H9 (cell line): ENCODE results near the gene MRTFB. TPM values are rescaled to one million over a fixed set of nuclear protein-coding genes. Genes with fewer than 3 reads are reported as not detected.

Experiments used
- DNase-seq: peaks from one replicate; pipeline ENCODE4 v3.0.0-alpha.2; 2017
- H2AFZ ChIP-seq: one replicate; pipeline ENCODE4 v1.6.1; 2013; ENCODE audit warnings: mild to moderate bottlenecking, low read length, control low read depth, moderate library complexity
- H2AK5ac ChIP-seq: 2 replicates; pipeline ENCODE4 v1.6.1; 2013; ENCODE audit warnings: low read length, control low read depth, mixed read lengths; ENCODE audit not compliant: insufficient read length
- H2BK120ac ChIP-seq: one replicate; pipeline ENCODE4 v1.6.1; 2013; ENCODE audit warnings: low read depth, mild to moderate bottlenecking, low read length, control low read depth, inconsistent platforms; ENCODE audit not compliant: poor library complexity, severe bottlenecking
- H2BK12ac ChIP-seq: 2 replicates; pipeline ENCODE4 v1.6.1; 2013; ENCODE audit warnings: low read length, control low read depth, mixed read lengths, low read depth; ENCODE audit not compliant: insufficient read length
- H2BK15ac ChIP-seq: 2 replicates; pipeline ENCODE4 v1.6.1; 2013; ENCODE audit warnings: low read depth, low read length, control low read depth
- H2BK20ac ChIP-seq: one replicate; pipeline ENCODE4 v1.6.1; 2013; ENCODE audit warnings: low read depth, mild to moderate bottlenecking, low read length, control low read depth, inconsistent platforms; ENCODE audit not compliant: poor library complexity, severe bottlenecking
- H2BK5ac ChIP-seq: 2 replicates; pipeline ENCODE4 v1.6.1; 2013; ENCODE audit warnings: low read length, control low read depth, mixed read lengths; ENCODE audit not compliant: insufficient read length
- H3K14ac ChIP-seq: 2 replicates; pipeline ENCODE4 v1.6.1; 2013; ENCODE audit warnings: low read length, control low read depth; ENCODE audit not compliant: insufficient read depth
- H3K18ac ChIP-seq: 2 replicates; pipeline ENCODE4 v1.6.1; 2013; ENCODE audit warnings: low read depth, mild to moderate bottlenecking, mixed read lengths, low read length, control low read depth; ENCODE audit not compliant: insufficient read length
- H3K23ac ChIP-seq: 2 replicates; pipeline ENCODE4 v1.6.1; 2013; ENCODE audit warnings: low read length, control low read depth, mixed read lengths, low read depth; ENCODE audit not compliant: insufficient read length
- H3K23me2 ChIP-seq: 2 replicates; pipeline ENCODE4 v1.6.1; 2013; ENCODE audit warnings: low read depth, mild to moderate bottlenecking, mixed read lengths, low read length, control low read depth; ENCODE audit not compliant: insufficient read length, poor library complexity, severe bottlenecking
- H3K27ac ChIP-seq: 2 replicates; pipeline ENCODE4 v1.5.1; 2013; ENCODE audit warnings: low read length, control low read depth, mixed read lengths, low read depth; ENCODE audit not compliant: insufficient read length
- H3K27me3 ChIP-seq: 2 replicates; pipeline ENCODE4 v1.6.1; 2013; ENCODE audit warnings: low read length, control low read depth, inconsistent platforms; ENCODE audit not compliant: insufficient read depth
- H3K4ac ChIP-seq: 2 replicates; pipeline ENCODE4 v1.6.1; 2013; ENCODE audit warnings: low read depth, mild to moderate bottlenecking, control low read depth, inconsistent platforms, low read length, moderate library complexity
- H3K4me1 ChIP-seq: 2 replicates; pipeline ENCODE4 v1.6.1; 2013; ENCODE audit warnings: low read length, control low read depth, inconsistent platforms; ENCODE audit not compliant: insufficient read depth
- H3K4me2 ChIP-seq: 2 replicates; pipeline ENCODE4 v1.6.1; 2013; ENCODE audit warnings: low read length, control low read depth, mixed read lengths; ENCODE audit not compliant: insufficient read length, insufficient read depth
- H3K56ac ChIP-seq: 2 replicates; pipeline ENCODE4 v1.6.1; 2013; ENCODE audit warnings: low read depth, mild to moderate bottlenecking, mixed read lengths, low read length, control low read depth; ENCODE audit not compliant: insufficient read length
- H3K79me1 ChIP-seq: 2 replicates; pipeline ENCODE4 v1.6.1; 2013; ENCODE audit warnings: low read depth, mild to moderate bottlenecking, moderate library complexity, low read length, control low read depth, inconsistent platforms; ENCODE audit not compliant: insufficient read depth, poor library complexity, severe bottlenecking
- H3K79me2 ChIP-seq: 2 replicates; pipeline ENCODE4 v1.6.1; 2013; ENCODE audit warnings: low read length, control low read depth, inconsistent platforms; ENCODE audit not compliant: insufficient read depth
- H3K9ac ChIP-seq: 2 replicates; pipeline ENCODE4 v1.6.1; 2013; ENCODE audit warnings: low read length, control low read depth, mixed read lengths; ENCODE audit not compliant: insufficient read length; ENCODE audit errors: extremely low read depth
- H3K9me3 ChIP-seq: one replicate; pipeline ENCODE4 v1.6.1; 2013; ENCODE audit warnings: low read depth, low read length, inconsistent platforms; ENCODE audit not compliant: control insufficient read depth
- H3T11ph ChIP-seq: one replicate; pipeline ENCODE4 v1.6.1; 2013; ENCODE audit warnings: mild to moderate bottlenecking, low read length, control low read depth, inconsistent platforms
- H4K20me1 ChIP-seq: one replicate; pipeline ENCODE4 v1.6.1; 2013; ENCODE audit not compliant: control insufficient read depth, insufficient read length, insufficient read depth
- H4K5ac ChIP-seq: 2 replicates; pipeline ENCODE4 v1.6.1; 2013; ENCODE audit warnings: low read depth, mild to moderate bottlenecking, mixed read lengths, low read length, control low read depth; ENCODE audit not compliant: insufficient read length
- H4K8ac ChIP-seq: replicated peaks from 2 replicates; pipeline ENCODE4 v1.6.1; 2013; ENCODE audit warnings: low read length, control low read depth, mixed read lengths, low read depth; ENCODE audit not compliant: insufficient read length
- H4K91ac ChIP-seq: 2 replicates; pipeline ENCODE4 v1.6.1; 2013; ENCODE audit warnings: low read depth, mild to moderate bottlenecking, moderate library complexity, mixed read lengths, low read length, control low read depth; ENCODE audit not compliant: insufficient read length
- H3K27ac Mint-ChIP-seq, 3 experiments: 2 replicates in 2 of 3; 3 replicates in 1 of 3; pipeline ENCODE4 v1.8.0; 2020 to 2021; ENCODE audit warnings: mixed read lengths in 3 of 3, mild to moderate bottlenecking in 1 of 3, moderate library complexity in 1 of 3
- H3K27me3 Mint-ChIP-seq: 2 replicates; pipeline ENCODE4 v1.8.0; 2021; ENCODE audit warnings: low read depth, mild to moderate bottlenecking, moderate library complexity, mixed read lengths
- H3K36me3 Mint-ChIP-seq, 3 experiments: 2 replicates in 2 of 3; 3 replicates in 1 of 3; pipeline ENCODE4 v1.8.0; 2020 to 2021; ENCODE audit warnings: low read depth in 3 of 3, mixed read lengths in 3 of 3; ENCODE audit not compliant: insufficient read depth in 1 of 3
- H3K4me1 Mint-ChIP-seq, 2 experiments: 2 replicates each; pipeline ENCODE4 v1.8.0; 2020; ENCODE audit warnings: mixed read lengths in 2 of 2
- H3K4me3 Mint-ChIP-seq, 2 experiments: 2 replicates in 1 of 2; 3 replicates in 1 of 2; pipeline ENCODE4 v1.8.0; 2020 to 2021; ENCODE audit warnings: mild to moderate bottlenecking in 2 of 2, mixed read lengths in 2 of 2, moderate library complexity in 1 of 2
- H3K9me3 Mint-ChIP-seq, 2 experiments: 2 replicates in 1 of 2; 3 replicates in 1 of 2; pipeline ENCODE4 v1.8.0; 2020; ENCODE audit warnings: mild to moderate bottlenecking in 2 of 2, mixed read lengths in 2 of 2, moderate library complexity in 1 of 2
- WGBS: extraction: QIAGEN DNeasy Blood & Tissue Kit; methylation state at CpG from one replicate; pipeline ENCODE4 v1.1.7; 2013; ENCODE audit warnings: missing lambda C conversion rate, low lambda C conversion rate, mixed read lengths; ENCODE audit not compliant: insufficient read length; ENCODE audit errors: extremely low coverage; 5-methylcytosine and 5-hydroxymethylcytosine counted together
- total RNA-seq: library from RNA; stranded (reverse); gene quantifications from 2 replicates; pipeline ENCODE4 v1.2.1, GENCODE V29; 2021
- TF ChIP-seq, protein P1 (sequence below): fragments of 200-600 bp; sonication (generic); conservative IDR thresholded peaks from 3 replicates; pipeline ENCODE4 v1.8.0; 2021; ENCODE audit warnings: antibody characterized with exemption, mild to moderate bottlenecking

The MRTFB gene
- total RNA-seq, 1 experiment from 2014 or later: 29.9 TPM

DNA sequence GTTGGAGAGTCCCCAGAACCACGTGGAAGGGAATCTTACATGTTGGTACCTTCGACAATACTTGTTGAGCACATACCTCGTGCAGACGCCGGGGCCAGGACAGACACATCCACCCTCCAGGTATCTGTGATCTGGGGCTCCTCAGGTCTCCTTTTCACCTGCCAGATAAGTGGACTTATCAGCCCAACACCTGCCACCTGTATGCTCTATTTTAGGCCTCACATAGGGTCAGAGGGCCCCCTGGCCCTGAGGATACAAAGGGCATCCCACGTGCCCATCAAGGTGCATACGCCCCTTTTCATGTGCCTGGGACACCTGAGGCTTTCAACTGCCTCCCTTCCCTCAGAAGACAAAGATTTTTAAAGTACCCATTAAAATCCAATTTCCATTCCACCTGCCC is 212.7 kb downstream of the MRTFB start:
- H3K23me2 ChIP-seq: peaks cover 13% of the 10 kb centered on the region
- no peak overlapping the region for H2BK12ac ChIP-seq
- peaks cover 42 to 44% of the 10 kb centered on the region in 2 experiments for H3K4me1 Mint-ChIP-seq
- H3K4ac ChIP-seq: no peak overlapping the region
- no peak overlapping the region for H3K27ac ChIP-seq
- no peaks in the 10 kb centered on the region for H3K79me2 ChIP-seq
- H3K9ac ChIP-seq: no peak overlapping the region
- no peaks in the 10 kb centered on the region for H3K79me1 ChIP-seq
- no peaks in the 10 kb centered on the region for H3K27me3 ChIP-seq
- no peak overlapping the region for H3T11ph ChIP-seq
- H4K20me1 ChIP-seq: no peaks in the 10 kb centered on the region
- TF ChIP-seq, protein P1, sequence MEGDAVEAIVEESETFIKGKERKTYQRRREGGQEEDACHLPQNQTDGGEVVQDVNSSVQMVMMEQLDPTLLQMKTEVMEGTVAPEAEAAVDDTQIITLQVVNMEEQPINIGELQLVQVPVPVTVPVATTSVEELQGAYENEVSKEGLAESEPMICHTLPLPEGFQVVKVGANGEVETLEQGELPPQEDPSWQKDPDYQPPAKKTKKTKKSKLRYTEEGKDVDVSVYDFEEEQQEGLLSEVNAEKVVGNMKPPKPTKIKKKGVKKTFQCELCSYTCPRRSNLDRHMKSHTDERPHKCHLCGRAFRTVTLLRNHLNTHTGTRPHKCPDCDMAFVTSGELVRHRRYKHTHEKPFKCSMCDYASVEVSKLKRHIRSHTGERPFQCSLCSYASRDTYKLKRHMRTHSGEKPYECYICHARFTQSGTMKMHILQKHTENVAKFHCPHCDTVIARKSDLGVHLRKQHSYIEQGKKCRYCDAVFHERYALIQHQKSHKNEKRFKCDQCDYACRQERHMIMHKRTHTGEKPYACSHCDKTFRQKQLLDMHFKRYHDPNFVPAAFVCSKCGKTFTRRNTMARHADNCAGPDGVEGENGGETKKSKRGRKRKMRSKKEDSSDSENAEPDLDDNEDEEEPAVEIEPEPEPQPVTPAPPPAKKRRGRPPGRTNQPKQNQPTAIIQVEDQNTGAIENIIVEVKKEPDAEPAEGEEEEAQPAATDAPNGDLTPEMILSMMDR: no peak
- H3K18ac ChIP-seq: no peak overlapping the region
- no peak overlapping the region for H2AFZ ChIP-seq
- no peak overlapping the region for H3K56ac ChIP-seq
- H3K14ac ChIP-seq: no peak overlapping the region
- H4K8ac ChIP-seq: no peak overlapping the region
- H3K4me3 Mint-ChIP-seq: peak overlapping the region; percentile 84 to 94
- H2BK20ac ChIP-seq: no peak overlapping the region
- H2AK5ac ChIP-seq: no peak overlapping the region
- H2BK120ac ChIP-seq: no peak overlapping the region
- WGBS: no CpG with 5 or more reads among the region's 7 CpGs
- no peaks in the 10 kb centered on the region for H3K9me3 ChIP-seq
- H3K4me2 ChIP-seq: peak overlapping the region; percentile 67
- peaks cover 9% of the 10 kb centered on the region for H3K27me3 Mint-ChIP-seq
- no peak overlapping the region for H4K5ac ChIP-seq
- H2BK15ac ChIP-seq: no peak overlapping the region
- H3K27ac Mint-ChIP-seq: peak overlapping the region in 2 of 3 experiments; percentile 11 to 32; a peak in 5 of 7 replicates
- peak; percentile 63 for DNase-seq
- peaks cover 0 to 2% of the 10 kb centered on the region in 2 experiments; a peak in 3 of 5 replicates for H3K9me3 Mint-ChIP-seq
- H3K36me3 Mint-ChIP-seq: no peaks in the 10 kb centered on the region; a peak in 1 of 7 replicates
- peaks cover 8% of the 10 kb centered on the region; the same call in 1 of the 2 replicates for H3K4me1 ChIP-seq
- no peak overlapping the region for H2BK5ac ChIP-seq
- H4K91ac ChIP-seq: no peak overlapping the region
- no peak overlapping the region for H3K23ac ChIP-seq
